Lung (tissue), 12 donors: ENCODE measurements around the gene SNTG2. TPM values are rescaled to one million over a fixed set of nuclear protein-coding genes. Genes with fewer than 3 reads are reported as not detected.

ENCODE experiments used
- ATAC-seq: fragments of 200-7000 bp; cut with Tn5 transposase; one replicate; pipeline ENCODE4 v1.9.1; 2020; ENCODE audit warnings: moderate number of reproducible peaks; ENCODE audit not compliant: insufficient read depth, low FRiP score
- DNase-seq, 3 donors: peaks; one replicate each; pipeline ENCODE4 v3.0.0-alpha.2; 2013 to 2017
- H3K27ac ChIP-seq, 2 donors: one replicate each; pipeline ENCODE4 v1.5.1; 2013; ENCODE audit warnings: mild to moderate bottlenecking in 2 of 2, moderate library complexity in 2 of 2, control low read depth in 1 of 2, inconsistent platforms in 1 of 2, low read depth in 1 of 2, low read length in 1 of 2
- H3K27me3 ChIP-seq, 3 donors: one replicate each; pipeline ENCODE4 v1.5.1; 2013; ENCODE audit warnings: low read length in 2 of 3; ENCODE audit not compliant: control insufficient read depth in 3 of 3, insufficient read depth in 3 of 3
- H3K36me3 ChIP-seq, 4 donors: one replicate each; pipeline ENCODE4 v1.5.1; 2013; ENCODE audit warnings: low read length in 4 of 4, mild to moderate bottlenecking in 1 of 4, moderate library complexity in 1 of 4; ENCODE audit not compliant: control insufficient read depth in 4 of 4, insufficient read depth in 4 of 4
- H3K4me1 ChIP-seq, 5 donors: one replicate each; pipeline ENCODE4 v1.5.1; 2013; ENCODE audit warnings: low read length in 5 of 5, mild to moderate bottlenecking in 2 of 5, moderate library complexity in 1 of 5; ENCODE audit not compliant: control insufficient read depth in 5 of 5, insufficient read depth in 5 of 5
- H3K4me3 ChIP-seq: one replicate; pipeline ENCODE4 v1.5.1; 2013; ENCODE audit warnings: mild to moderate bottlenecking, control low read depth, moderate library complexity
- H3K9ac ChIP-seq, 2 donors: one replicate each; pipeline ENCODE4 v1.5.1; 2013; ENCODE audit warnings: low read length in 2 of 2, control low read depth in 1 of 2; ENCODE audit not compliant: insufficient read depth in 1 of 2
- H3K9me3 ChIP-seq, 4 donors: one replicate each; pipeline ENCODE4 v1.5.1; 2013; ENCODE audit warnings: low read length in 3 of 4, mild to moderate bottlenecking in 1 of 4, moderate library complexity in 1 of 4; ENCODE audit not compliant: control insufficient read depth in 4 of 4, insufficient read depth in 3 of 4
- WGBS, 2 donors: extraction: QIAGEN DNeasy Blood & Tissue Kit; methylation state at CpG; one replicate each; pipeline ENCODE4 v1.1.7; 2013; 5-methylcytosine and 5-hydroxymethylcytosine counted together
- polyA plus RNA-seq, 2 donors: library from polyadenylated mRNA; stranded (reverse); fragments of 200-250 nt; gene quantifications; one replicate each; pipeline ENCODE4 v1.2.1, GENCODE V29; 2013
- total RNA-seq, 2 donors: library from RNA; depleted of rRNA in 1 of 2; stranded (reverse); fragments of >200 nt in 1 of 2; gene quantifications; one replicate each; pipeline ENCODE4 v1.2.1, GENCODE V29; 2014 to 2021
- TF ChIP-seq, protein P1 (sequence below): IDR thresholded peaks from 2 replicates; pipeline ENCODE4 v1.5.1; 2012; ENCODE audit warnings: mild to moderate bottlenecking; ENCODE audit errors: control extremely low read depth, extremely low read depth
- donor health status: control.
- donor health status: control.
- donor health status: Bipolar disorder and iron deficiency.
- donor health status: healthy.
- donor health status: DM: yes; HTN: yes; CAD: no.

The SNTG2 gene
- total and polyA plus RNA-seq, 4 donors = 0.31 to 1.8 (median 1.2) TPM

DNA sequence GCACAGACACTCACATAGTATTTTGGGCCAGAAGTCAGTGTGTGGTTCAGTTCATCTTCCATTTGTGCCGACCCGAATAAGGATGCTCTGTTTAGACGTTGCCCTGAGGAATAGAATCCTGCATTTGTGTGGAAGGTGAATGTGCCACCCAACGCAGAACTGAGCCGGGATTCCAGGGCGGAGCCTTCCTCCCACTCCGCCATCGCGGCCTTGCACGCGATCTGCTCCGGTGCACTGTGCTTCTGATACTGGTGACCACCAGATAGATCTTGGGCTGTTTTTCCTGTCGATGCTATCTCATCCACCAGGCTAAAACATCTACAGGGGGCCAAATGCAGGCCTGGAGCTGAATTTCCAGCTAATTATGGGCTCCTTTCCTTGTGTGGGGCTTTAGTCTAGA, 29.6 kb upstream of the SNTG2 start:
- DNase-seq = no peak
- TF ChIP-seq, protein P1, sequence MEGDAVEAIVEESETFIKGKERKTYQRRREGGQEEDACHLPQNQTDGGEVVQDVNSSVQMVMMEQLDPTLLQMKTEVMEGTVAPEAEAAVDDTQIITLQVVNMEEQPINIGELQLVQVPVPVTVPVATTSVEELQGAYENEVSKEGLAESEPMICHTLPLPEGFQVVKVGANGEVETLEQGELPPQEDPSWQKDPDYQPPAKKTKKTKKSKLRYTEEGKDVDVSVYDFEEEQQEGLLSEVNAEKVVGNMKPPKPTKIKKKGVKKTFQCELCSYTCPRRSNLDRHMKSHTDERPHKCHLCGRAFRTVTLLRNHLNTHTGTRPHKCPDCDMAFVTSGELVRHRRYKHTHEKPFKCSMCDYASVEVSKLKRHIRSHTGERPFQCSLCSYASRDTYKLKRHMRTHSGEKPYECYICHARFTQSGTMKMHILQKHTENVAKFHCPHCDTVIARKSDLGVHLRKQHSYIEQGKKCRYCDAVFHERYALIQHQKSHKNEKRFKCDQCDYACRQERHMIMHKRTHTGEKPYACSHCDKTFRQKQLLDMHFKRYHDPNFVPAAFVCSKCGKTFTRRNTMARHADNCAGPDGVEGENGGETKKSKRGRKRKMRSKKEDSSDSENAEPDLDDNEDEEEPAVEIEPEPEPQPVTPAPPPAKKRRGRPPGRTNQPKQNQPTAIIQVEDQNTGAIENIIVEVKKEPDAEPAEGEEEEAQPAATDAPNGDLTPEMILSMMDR = no peak
- no peak overlapping the region for H3K4me3 ChIP-seq
- 91 to 92% methylated on average over 13 of the region's 13 CpGs for WGBS, 2 donors
- ATAC-seq = no peak
- H3K36me3 ChIP-seq = no peaks in the 10 kb centered on the region
- H3K27me3 ChIP-seq = peaks cover 0 to 2% (median 0%) of the 10 kb centered on the region in 3 donors
- H3K9me3 ChIP-seq = no peaks in the 10 kb centered on the region
- H3K4me1 ChIP-seq = peaks cover 0 to 4% (median 0%) of the 10 kb centered on the region in 5 donors
- no peak overlapping the region for H3K27ac ChIP-seq
- no peak overlapping the region for H3K9ac ChIP-seq

DNA sequence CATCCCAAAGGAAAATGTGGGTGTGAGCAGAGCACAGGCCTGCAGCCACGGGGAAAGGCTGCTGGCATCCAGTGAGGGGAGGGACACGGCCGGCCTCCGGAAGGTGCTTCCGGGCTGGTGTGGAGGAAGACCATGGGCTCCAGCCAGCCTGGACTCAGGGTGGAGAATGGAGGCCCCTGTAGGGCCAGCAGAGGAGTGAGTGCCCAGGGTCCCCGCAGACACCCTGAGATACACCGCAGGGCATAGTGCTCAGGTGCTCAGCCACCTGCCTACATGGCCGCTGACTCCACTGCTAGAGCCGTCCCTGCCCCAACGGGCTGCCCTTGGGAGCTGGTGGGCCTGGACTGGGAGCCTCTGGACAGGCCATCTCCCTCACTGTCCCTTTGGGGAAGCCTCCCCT, 28.5 kb upstream of the SNTG2 start:
- Histone ChIP-seq H3K36me3 (no peaks in the 10 kb centered on the region), H3K4me3 (no peak overlapping the region), H3K9me3 (peaks cover 0 to 4% (median 0%) of the 10 kb centered on the region in 4 donors), H3K27me3 (peaks cover 0 to 2% (median 0%) of the 10 kb centered on the region in 3 donors), H3K4me1 (peaks cover 0 to 4% (median 0%) of the 10 kb centered on the region in 5 donors), H3K9ac (no peak overlapping the region), H3K27ac (no peak overlapping the region)
- TF ChIP-seq, protein P1 = no peak
- DNase-seq = no peak
- ATAC-seq = no peak
- WGBS, 2 donors = 85 to 97% methylated on average over 10 of the region's 10 CpGs

DNA sequence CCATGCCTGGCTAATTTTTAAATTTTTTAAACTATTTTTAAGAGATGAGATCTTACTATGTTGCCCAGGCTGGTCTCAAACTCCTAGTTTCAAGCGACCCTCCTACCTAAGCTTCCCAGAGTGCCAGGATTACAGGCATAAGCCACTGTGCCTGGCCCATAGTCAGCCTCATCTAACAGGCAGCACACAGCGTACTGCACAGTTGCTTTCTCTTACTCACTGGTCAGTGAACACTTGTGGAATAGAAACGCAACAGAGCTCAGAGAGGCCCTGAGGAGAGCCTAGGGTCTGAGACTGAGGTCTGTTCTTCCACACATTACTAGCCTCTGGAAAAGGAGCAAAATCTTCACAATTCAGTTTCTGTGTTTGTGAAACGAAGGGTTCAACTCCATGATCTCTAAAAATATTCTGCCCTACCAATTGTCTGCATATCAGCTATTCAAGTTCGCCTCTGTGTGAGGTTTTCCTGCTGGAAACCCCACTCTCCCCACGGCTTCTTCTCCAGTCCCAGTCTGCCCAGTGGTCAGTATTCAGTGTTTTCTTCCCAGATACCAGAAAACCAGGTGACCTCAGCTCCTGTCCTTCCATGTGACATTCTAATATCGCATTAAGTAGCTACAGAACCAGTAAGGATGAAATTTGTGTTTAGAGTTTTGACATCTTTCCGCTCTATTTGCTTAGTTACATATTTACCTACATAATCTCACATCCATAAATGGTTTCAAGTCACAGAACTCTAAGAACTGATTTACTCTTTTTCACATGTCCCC, 26.6 kb upstream of the SNTG2 start:
- H3K4me1 ChIP-seq = no peaks in the 10 kb centered on the region
- DNase-seq (no peak), ATAC-seq (no peak)
- peaks cover 0 to 2% (median 0%) of the 10 kb centered on the region in 3 donors for H3K27me3 ChIP-seq
- no peak overlapping the region for H3K27ac ChIP-seq
- no peak overlapping the region for H3K4me3 ChIP-seq
- TF ChIP-seq, protein P1 = no peak
- WGBS, 2 donors = 73 to 78% methylated on average over 8 of the region's 8 CpGs
- no peak overlapping the region for H3K9ac ChIP-seq
- H3K36me3 ChIP-seq = no peaks in the 10 kb centered on the region
- peaks cover 0 to 4% (median 0%) of the 10 kb centered on the region in 4 donors for H3K9me3 ChIP-seq

DNA sequence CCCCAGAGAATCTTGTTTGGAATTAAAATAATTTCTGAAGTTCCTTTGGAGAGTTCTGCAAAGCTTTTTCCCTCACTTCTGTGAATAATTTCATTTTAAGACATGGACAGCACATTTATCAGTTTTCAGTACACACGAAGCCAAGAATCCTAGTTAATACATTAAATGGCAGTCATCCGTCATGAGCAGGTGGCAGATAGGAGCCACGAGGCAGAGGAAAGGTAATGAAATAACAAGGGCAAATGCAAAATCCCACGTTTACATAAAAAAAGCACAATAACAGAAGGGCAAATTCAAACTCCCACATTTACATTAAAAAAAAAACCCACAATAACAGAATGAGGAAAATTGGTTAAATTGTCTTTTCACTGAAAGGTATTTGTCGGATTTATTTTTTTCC, 25.9 kb upstream of the SNTG2 start:
- Histone ChIP-seq H3K4me1 (no peaks in the 10 kb centered on the region), H3K9ac (no peak overlapping the region), H3K27ac (no peak overlapping the region), H3K27me3 (peaks cover 0 to 2% (median 0%) of the 10 kb centered on the region in 3 donors), H3K4me3 (no peak overlapping the region), H3K36me3 (no peaks in the 10 kb centered on the region), H3K9me3 (peaks cover 0 to 4% (median 0%) of the 10 kb centered on the region in 4 donors)
- ATAC-seq (no peak), DNase-seq (no peak)
- TF ChIP-seq, protein P1 = no peak
- WGBS, 2 donors = 69 to 70% methylated on average over 5 of the region's 5 CpGs
